H9 (cell line): ENCODE results near the gene NDUFS6. TPM values are rescaled to one million over a fixed set of nuclear protein-coding genes. Genes with fewer than 3 reads are reported as not detected.
A peak's percentile ranks its signal among the peaks of the same experiment; 100 is the strongest.

Source experiments
- DNase-seq: peaks from one replicate; pipeline ENCODE4 v3.0.0-alpha.2; 2017
- H2AFZ ChIP-seq: one replicate; pipeline ENCODE4 v1.6.1; 2013; ENCODE audit warnings: mild to moderate bottlenecking, low read length, control low read depth, moderate library complexity
- H2AK5ac ChIP-seq: 2 replicates; pipeline ENCODE4 v1.6.1; 2013; ENCODE audit warnings: low read length, control low read depth, mixed read lengths; ENCODE audit not compliant: insufficient read length
- H2BK120ac ChIP-seq: one replicate; pipeline ENCODE4 v1.6.1; 2013; ENCODE audit warnings: low read depth, mild to moderate bottlenecking, low read length, control low read depth, inconsistent platforms; ENCODE audit not compliant: poor library complexity, severe bottlenecking
- H2BK12ac ChIP-seq: 2 replicates; pipeline ENCODE4 v1.6.1; 2013; ENCODE audit warnings: low read length, control low read depth, mixed read lengths, low read depth; ENCODE audit not compliant: insufficient read length
- H2BK15ac ChIP-seq: 2 replicates; pipeline ENCODE4 v1.6.1; 2013; ENCODE audit warnings: low read depth, low read length, control low read depth
- H2BK20ac ChIP-seq: one replicate; pipeline ENCODE4 v1.6.1; 2013; ENCODE audit warnings: low read depth, mild to moderate bottlenecking, low read length, control low read depth, inconsistent platforms; ENCODE audit not compliant: poor library complexity, severe bottlenecking
- H2BK5ac ChIP-seq: 2 replicates; pipeline ENCODE4 v1.6.1; 2013; ENCODE audit warnings: low read length, control low read depth, mixed read lengths; ENCODE audit not compliant: insufficient read length
- H3K14ac ChIP-seq: 2 replicates; pipeline ENCODE4 v1.6.1; 2013; ENCODE audit warnings: low read length, control low read depth; ENCODE audit not compliant: insufficient read depth
- H3K18ac ChIP-seq: 2 replicates; pipeline ENCODE4 v1.6.1; 2013; ENCODE audit warnings: low read depth, mild to moderate bottlenecking, mixed read lengths, low read length, control low read depth; ENCODE audit not compliant: insufficient read length
- H3K23ac ChIP-seq: 2 replicates; pipeline ENCODE4 v1.6.1; 2013; ENCODE audit warnings: low read length, control low read depth, mixed read lengths, low read depth; ENCODE audit not compliant: insufficient read length
- H3K23me2 ChIP-seq: 2 replicates; pipeline ENCODE4 v1.6.1; 2013; ENCODE audit warnings: low read depth, mild to moderate bottlenecking, mixed read lengths, low read length, control low read depth; ENCODE audit not compliant: insufficient read length, poor library complexity, severe bottlenecking
- H3K27ac ChIP-seq: 2 replicates; pipeline ENCODE4 v1.5.1; 2013; ENCODE audit warnings: low read length, control low read depth, mixed read lengths, low read depth; ENCODE audit not compliant: insufficient read length
- H3K27me3 ChIP-seq: 2 replicates; pipeline ENCODE4 v1.6.1; 2013; ENCODE audit warnings: low read length, control low read depth, inconsistent platforms; ENCODE audit not compliant: insufficient read depth
- H3K4ac ChIP-seq: 2 replicates; pipeline ENCODE4 v1.6.1; 2013; ENCODE audit warnings: low read depth, mild to moderate bottlenecking, control low read depth, inconsistent platforms, low read length, moderate library complexity
- H3K4me1 ChIP-seq: 2 replicates; pipeline ENCODE4 v1.6.1; 2013; ENCODE audit warnings: low read length, control low read depth, inconsistent platforms; ENCODE audit not compliant: insufficient read depth
- H3K4me2 ChIP-seq: 2 replicates; pipeline ENCODE4 v1.6.1; 2013; ENCODE audit warnings: low read length, control low read depth, mixed read lengths; ENCODE audit not compliant: insufficient read length, insufficient read depth
- H3K56ac ChIP-seq: 2 replicates; pipeline ENCODE4 v1.6.1; 2013; ENCODE audit warnings: low read depth, mild to moderate bottlenecking, mixed read lengths, low read length, control low read depth; ENCODE audit not compliant: insufficient read length
- H3K79me1 ChIP-seq: 2 replicates; pipeline ENCODE4 v1.6.1; 2013; ENCODE audit warnings: low read depth, mild to moderate bottlenecking, moderate library complexity, low read length, control low read depth, inconsistent platforms; ENCODE audit not compliant: insufficient read depth, poor library complexity, severe bottlenecking
- H3K79me2 ChIP-seq: 2 replicates; pipeline ENCODE4 v1.6.1; 2013; ENCODE audit warnings: low read length, control low read depth, inconsistent platforms; ENCODE audit not compliant: insufficient read depth
- H3K9ac ChIP-seq: 2 replicates; pipeline ENCODE4 v1.6.1; 2013; ENCODE audit warnings: low read length, control low read depth, mixed read lengths; ENCODE audit not compliant: insufficient read length; ENCODE audit errors: extremely low read depth
- H3K9me3 ChIP-seq: one replicate; pipeline ENCODE4 v1.6.1; 2013; ENCODE audit warnings: low read depth, low read length, inconsistent platforms; ENCODE audit not compliant: control insufficient read depth
- H3T11ph ChIP-seq: one replicate; pipeline ENCODE4 v1.6.1; 2013; ENCODE audit warnings: mild to moderate bottlenecking, low read length, control low read depth, inconsistent platforms
- H4K20me1 ChIP-seq: one replicate; pipeline ENCODE4 v1.6.1; 2013; ENCODE audit not compliant: control insufficient read depth, insufficient read length, insufficient read depth
- H4K5ac ChIP-seq: 2 replicates; pipeline ENCODE4 v1.6.1; 2013; ENCODE audit warnings: low read depth, mild to moderate bottlenecking, mixed read lengths, low read length, control low read depth; ENCODE audit not compliant: insufficient read length
- H4K8ac ChIP-seq: replicated peaks from 2 replicates; pipeline ENCODE4 v1.6.1; 2013; ENCODE audit warnings: low read length, control low read depth, mixed read lengths, low read depth; ENCODE audit not compliant: insufficient read length
- H4K91ac ChIP-seq: 2 replicates; pipeline ENCODE4 v1.6.1; 2013; ENCODE audit warnings: low read depth, mild to moderate bottlenecking, moderate library complexity, mixed read lengths, low read length, control low read depth; ENCODE audit not compliant: insufficient read length
- H3K27ac Mint-ChIP-seq, 3 experiments: 2 replicates in 2 of 3; 3 replicates in 1 of 3; pipeline ENCODE4 v1.8.0; 2020 to 2021; ENCODE audit warnings: mixed read lengths in 3 of 3, mild to moderate bottlenecking in 1 of 3, moderate library complexity in 1 of 3
- H3K27me3 Mint-ChIP-seq: 2 replicates; pipeline ENCODE4 v1.8.0; 2021; ENCODE audit warnings: low read depth, mild to moderate bottlenecking, moderate library complexity, mixed read lengths
- H3K36me3 Mint-ChIP-seq, 3 experiments: 2 replicates in 2 of 3; 3 replicates in 1 of 3; pipeline ENCODE4 v1.8.0; 2020 to 2021; ENCODE audit warnings: low read depth in 3 of 3, mixed read lengths in 3 of 3; ENCODE audit not compliant: insufficient read depth in 1 of 3
- H3K4me1 Mint-ChIP-seq, 2 experiments: 2 replicates each; pipeline ENCODE4 v1.8.0; 2020; ENCODE audit warnings: mixed read lengths in 2 of 2
- H3K4me3 Mint-ChIP-seq, 2 experiments: 2 replicates in 1 of 2; 3 replicates in 1 of 2; pipeline ENCODE4 v1.8.0; 2020 to 2021; ENCODE audit warnings: mild to moderate bottlenecking in 2 of 2, mixed read lengths in 2 of 2, moderate library complexity in 1 of 2
- H3K9me3 Mint-ChIP-seq, 2 experiments: 2 replicates in 1 of 2; 3 replicates in 1 of 2; pipeline ENCODE4 v1.8.0; 2020; ENCODE audit warnings: mild to moderate bottlenecking in 2 of 2, mixed read lengths in 2 of 2, moderate library complexity in 1 of 2
- CTCF ChIP-seq: fragments of 200-600 bp; sonication (generic); conservative IDR thresholded peaks from 3 replicates; pipeline ENCODE4 v1.8.0; 2021; ENCODE audit warnings: antibody characterized with exemption, mild to moderate bottlenecking
- WGBS: extraction: QIAGEN DNeasy Blood & Tissue Kit; methylation state at CpG from one replicate; pipeline ENCODE4 v1.1.7; 2013; ENCODE audit warnings: missing lambda C conversion rate, low lambda C conversion rate, mixed read lengths; ENCODE audit not compliant: insufficient read length; ENCODE audit errors: extremely low coverage; 5-methylcytosine and 5-hydroxymethylcytosine counted together
- total RNA-seq: library from RNA; stranded (reverse); gene quantifications from 2 replicates; pipeline ENCODE4 v1.2.1, GENCODE V29; 2021

The NDUFS6 gene
- total RNA-seq, 1 experiment from 2014 or later = 62.5 TPM

DNA sequence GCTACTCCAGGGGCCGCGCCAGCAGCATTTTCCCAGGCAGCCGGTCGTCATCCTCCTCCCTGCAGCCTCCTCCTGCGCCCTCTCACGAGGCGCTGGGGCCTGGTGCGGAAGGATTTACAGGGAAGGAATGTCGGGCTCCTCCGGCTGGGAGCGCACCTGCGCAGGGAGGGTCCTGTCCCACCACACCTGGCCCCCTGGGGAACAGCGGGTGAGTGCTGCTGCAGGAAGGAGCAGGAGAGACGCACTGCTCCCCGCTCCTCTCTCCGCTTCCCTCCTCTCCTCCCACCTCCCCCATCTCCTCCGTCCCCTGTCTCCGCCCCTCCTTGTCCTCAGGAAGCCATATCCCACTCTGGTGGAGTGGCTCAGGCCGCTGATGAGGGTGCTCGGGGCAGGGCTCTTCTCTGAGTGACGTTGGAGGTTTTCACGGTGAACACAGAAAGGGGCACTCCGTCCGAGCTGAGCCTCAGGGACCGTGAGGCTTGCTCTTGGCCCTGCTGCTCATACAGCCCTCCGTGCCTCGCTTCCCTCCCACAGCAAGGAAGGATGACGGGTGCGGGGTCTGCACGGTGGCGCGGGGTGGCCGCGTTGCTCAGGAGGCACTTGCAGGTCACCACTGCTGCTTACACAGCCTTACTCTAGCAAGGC, 50.2 kb downstream of the NDUFS6 start:
- no peak overlapping the region for H4K8ac ChIP-seq
- peaks cover 3% of the 10 kb centered on the region; the same call in 1 of the 2 replicates for H3K4me1 ChIP-seq
- no peak overlapping the region for H3K4ac ChIP-seq
- no peak overlapping the region; the same call in 1 of the 2 replicates for H3K14ac ChIP-seq
- H3K4me1 Mint-ChIP-seq = peaks cover 13 to 21% of the 10 kb centered on the region in 2 experiments
- peaks cover 8% of the 10 kb centered on the region for H3K23me2 ChIP-seq
- H2BK5ac ChIP-seq = no peak overlapping the region
- no CpG with 5 or more reads among the region's 34 CpGs for WGBS
- H3K4me3 Mint-ChIP-seq = peak overlapping the region; percentile 61 to 75
- no peaks in the 10 kb centered on the region for H4K20me1 ChIP-seq
- no peak overlapping the region for H2AFZ ChIP-seq
- H3K36me3 Mint-ChIP-seq = no peaks in the 10 kb centered on the region; a peak in 1 of 7 replicates
- H2BK120ac ChIP-seq = no peak overlapping the region
- no peak overlapping the region for H2AK5ac ChIP-seq
- no peak overlapping the region for H3K18ac ChIP-seq
- no peak overlapping the region for H3K56ac ChIP-seq
- H3K79me1 ChIP-seq = no peaks in the 10 kb centered on the region
- H2BK15ac ChIP-seq = no peak overlapping the region
- peaks cover 82% of the 10 kb centered on the region for H3K27me3 Mint-ChIP-seq
- no peaks in the 10 kb centered on the region for H3K79me2 ChIP-seq
- peak; percentile 64 for DNase-seq
- H3K23ac ChIP-seq = no peak overlapping the region
- no peak overlapping the region for H2BK12ac ChIP-seq
- peaks cover 38% of the 10 kb centered on the region; the same call in 1 of the 2 replicates for H3K27me3 ChIP-seq
- H2BK20ac ChIP-seq = no peak overlapping the region
- no peak overlapping the region for H4K91ac ChIP-seq
- H3K27ac ChIP-seq = no peak overlapping the region
- no peak overlapping the region for H3K27ac Mint-ChIP-seq
- no peaks in the 10 kb centered on the region for H3K9me3 Mint-ChIP-seq
- H3T11ph ChIP-seq = no peak overlapping the region
- H3K9ac ChIP-seq = no peak overlapping the region
- H3K4me2 ChIP-seq = peak overlapping the region; percentile 77
- no peak for TF ChIP-seq CTCF
- no peak overlapping the region for H4K5ac ChIP-seq
- no peaks in the 10 kb centered on the region for H3K9me3 ChIP-seq
